Activated gamma-delta T cell treated with anti-CD3 and anti-CD28 coated beads, Interleukin-2, amount 50 U/mL, for 16 hours (primary cell): ENCODE measurements around the gene CLDN3.

Experiments used
- DNase-seq: peaks from one replicate; pipeline ENCODE4 v3.0.0-alpha.2; 2020; ENCODE audit warnings: low read depth

The CLDN3 gene

GRCh38 chr7:73770860-73771670, 995 bp upstream of the CLDN3 start:
- no peak for DNase-seq

DNA sequence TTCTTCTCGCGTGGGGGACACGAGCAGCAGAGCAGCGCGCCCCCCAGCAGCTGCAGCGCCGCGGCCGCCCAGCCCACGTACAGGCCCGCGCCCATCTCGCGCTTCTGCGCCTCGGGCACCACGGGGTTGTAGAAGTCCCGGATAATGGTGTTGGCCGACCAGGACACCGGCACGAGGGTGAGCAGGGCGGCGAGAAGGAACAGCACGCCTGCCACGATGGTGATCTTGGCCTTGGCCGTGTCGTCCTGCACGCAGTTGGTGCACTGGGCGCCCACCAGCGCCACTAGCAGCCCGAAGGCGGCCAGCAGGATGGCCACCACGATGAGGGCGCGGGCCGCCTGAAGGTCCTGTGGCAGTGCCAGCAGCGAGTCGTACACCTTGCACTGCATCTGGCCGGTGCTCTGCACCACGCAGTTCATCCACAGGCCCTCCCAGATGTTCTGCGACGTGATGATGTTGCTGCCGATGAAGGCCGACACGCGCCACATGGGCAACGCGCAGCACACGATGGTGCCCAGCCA, 529 bp downstream of the CLDN3 start:
- DNase-seq: no peak

GRCh38 chr7:73768641-73769480, 1.2 kb downstream of the CLDN3 start:
- DNase-seq: no peak

- DNase-seq: no peak
These were observed 3.4 kb downstream of the CLDN3 start for GRCh38 chr7:73766556-73767229.

DNA sequence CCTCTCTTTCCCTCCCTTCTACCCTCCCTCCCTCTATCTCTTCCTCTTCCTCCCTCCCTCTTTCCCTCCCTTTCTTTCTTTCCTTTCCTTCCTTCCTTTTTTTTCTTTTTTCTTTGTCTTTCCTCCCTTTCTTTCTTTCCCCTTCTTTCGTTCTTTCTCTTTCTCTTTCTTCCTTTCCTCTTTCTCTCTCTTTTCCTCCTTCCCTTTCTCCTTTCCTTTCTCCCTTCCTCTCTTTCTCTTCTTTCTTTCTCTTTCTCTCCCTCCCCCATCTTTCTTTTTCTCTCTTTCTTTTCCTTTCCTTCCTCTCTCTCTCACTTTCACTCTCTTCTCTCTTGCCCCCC, 7.4 kb downstream of the CLDN3 start:
- DNase-seq: no peak

DNA sequence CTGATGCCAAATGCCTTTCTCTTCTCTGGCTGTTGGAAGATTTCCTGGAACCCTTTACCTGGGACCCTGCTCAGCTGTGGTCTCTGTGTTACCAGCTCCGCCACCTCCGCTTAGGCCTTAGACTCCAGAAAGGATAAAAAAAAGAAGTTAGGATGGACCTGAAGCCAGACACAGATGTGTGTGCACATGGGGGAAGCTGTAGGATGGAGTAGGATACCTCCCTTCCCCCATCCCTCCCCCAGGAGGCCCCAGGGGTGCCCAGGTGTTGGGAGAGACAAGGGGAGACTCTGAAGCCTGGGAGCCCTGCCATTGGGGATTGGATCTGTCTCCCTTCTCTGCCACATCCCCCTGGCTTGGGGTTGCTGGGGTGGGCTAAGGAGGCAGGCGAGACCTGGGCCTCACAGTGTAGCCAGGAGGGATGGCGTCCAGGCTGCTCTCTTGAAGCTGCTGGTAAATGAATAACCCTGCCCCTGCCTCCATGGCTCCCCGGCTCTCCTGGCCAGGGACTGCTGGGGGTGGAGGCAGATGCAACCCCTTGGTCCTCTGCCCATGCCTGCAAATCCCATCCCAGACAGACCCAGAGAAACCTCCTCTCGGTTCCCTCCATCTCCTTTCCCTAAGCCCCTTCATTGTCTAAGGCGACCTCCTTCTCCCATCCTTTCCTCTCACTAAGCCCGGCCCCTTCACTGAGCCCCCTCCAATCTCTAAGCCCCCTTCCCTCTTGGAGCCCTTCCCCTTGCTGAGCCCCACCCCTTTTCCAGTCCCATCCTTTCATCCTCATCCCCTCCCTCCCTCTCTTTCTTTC, 8.0 kb downstream of the CLDN3 start:
- no peak for DNase-seq

- DNase-seq: no peak
These were observed 11.4 kb downstream of the CLDN3 start for GRCh38 chr7:73758581-73759138.

- DNase-seq: no peak
These were observed 19.9 kb downstream of the CLDN3 start for GRCh38 chr7:73749931-73750776.

GRCh38 chr7:73746378-73746777, 23.7 kb downstream of the CLDN3 start:
- no peak for DNase-seq

- DNase-seq: no peak
These were observed 27.1 kb downstream of the CLDN3 start for GRCh38 chr7:73742753-73743641.

DNA sequence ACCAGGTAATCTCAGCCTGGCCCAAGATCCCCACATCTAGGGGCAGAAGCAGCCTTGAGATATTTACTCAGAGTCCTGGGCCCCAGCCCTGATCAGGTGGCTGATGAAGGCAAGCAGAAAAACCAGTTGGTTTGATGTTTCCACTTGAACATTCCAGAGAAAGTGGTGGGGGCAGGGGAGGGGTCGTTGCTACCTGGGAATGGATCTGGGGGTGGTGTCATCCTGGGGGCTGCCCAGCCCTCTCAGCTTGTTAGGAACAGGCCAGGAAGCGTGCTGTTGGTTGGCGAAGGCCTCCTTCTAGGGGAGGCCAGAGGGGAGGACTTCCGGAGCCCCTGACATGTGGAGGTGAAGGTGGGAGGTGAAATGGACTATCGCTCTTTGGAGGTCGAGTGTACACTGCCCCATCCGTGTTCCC, 27.7 kb downstream of the CLDN3 start:
- no peak for DNase-seq

GRCh38 chr7:73741600-73741999, 28.5 kb downstream of the CLDN3 start:
- no peak for DNase-seq

DNA sequence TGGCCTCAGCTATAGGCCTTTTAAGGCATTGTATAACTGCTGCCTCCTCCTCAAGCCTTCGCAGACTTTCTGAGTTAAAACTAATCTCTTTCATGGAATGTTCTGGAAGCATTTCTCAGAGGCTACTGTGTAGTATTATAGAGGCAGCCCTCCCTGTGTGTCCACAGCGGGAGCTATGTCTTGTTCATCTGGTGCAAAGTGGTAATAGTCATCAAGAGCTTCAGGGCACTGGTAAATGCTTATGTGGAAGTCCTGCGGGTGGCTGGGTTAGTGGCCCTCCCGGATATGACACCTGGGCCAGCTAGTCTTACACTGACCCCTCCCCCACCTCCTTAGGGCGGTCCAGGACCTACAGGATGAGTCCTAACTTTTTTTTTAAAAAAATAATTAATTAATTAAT, 29.3 kb downstream of the CLDN3 start:
- no peak for DNase-seq

DNA sequence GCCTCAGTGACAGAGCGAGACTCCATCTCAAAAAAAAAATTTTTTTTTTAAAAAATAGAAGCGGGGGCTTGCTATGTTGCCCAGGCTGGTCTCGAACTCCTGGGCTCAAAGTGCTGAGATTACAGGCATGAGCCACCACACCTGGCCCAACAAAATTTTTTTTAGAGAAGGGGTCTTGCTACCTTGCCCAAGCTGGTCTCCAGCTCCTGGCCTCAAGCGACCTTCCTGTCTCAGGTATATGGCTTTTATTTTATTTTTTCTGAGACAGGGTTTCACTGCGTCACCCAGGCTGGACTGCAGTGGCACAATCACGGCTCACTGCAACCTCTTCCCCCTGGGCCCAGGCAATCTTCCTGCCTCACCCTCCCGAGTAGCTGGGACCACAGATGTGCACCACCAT, 29.9 kb downstream of the CLDN3 start:
- DNase-seq: no peak

GRCh38 chr7:73739387-73739767, 30.7 kb downstream of the CLDN3 start:
- no peak for DNase-seq

DNA sequence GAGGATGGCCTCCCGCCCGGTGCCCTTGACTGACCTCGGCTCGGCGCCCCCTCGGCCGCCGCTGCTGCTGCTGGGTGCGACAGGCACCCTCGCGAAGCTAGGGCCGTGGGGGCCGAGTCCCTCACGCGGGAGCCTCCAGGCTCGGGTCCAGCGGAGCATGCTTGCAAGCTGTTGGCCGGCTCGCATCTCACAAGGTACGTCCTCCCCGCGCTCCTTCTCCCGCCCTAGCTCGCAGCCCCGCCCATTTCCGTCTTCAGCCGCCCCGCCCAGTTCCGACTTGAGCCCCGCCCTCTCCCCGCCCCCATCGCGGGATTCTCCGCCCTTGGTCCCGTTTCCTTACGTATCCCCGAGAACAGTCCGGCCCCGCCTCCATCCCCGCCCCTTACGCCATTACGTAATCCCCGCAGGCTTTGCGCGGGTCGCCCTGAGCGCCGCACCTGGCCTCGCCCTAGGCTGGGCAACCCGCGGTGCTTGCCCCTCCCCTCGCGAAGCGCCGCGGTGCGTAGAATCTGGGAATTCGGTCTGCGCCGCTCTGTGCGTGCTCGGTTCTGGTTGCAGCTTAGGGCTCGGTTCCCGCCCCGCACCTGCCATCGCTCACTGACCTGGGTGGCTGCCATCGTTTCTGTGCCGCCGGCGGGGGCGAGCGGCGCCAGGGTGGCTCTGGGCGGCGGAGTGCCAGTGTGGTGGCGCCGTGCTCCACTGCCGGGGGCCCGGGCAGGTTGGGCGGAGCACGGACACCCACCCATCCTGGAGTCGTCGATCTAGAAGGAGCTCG, 31.3 kb downstream of the CLDN3 start, which contains the start of gene ABHD11:
TSS of gene ABHD11 (minus strand) at position 191 of the 775 bp plus-strand sequence. CDS start at position 159, 32 bp downstream.
- peak; percentile 99 for DNase-seq

DNA sequence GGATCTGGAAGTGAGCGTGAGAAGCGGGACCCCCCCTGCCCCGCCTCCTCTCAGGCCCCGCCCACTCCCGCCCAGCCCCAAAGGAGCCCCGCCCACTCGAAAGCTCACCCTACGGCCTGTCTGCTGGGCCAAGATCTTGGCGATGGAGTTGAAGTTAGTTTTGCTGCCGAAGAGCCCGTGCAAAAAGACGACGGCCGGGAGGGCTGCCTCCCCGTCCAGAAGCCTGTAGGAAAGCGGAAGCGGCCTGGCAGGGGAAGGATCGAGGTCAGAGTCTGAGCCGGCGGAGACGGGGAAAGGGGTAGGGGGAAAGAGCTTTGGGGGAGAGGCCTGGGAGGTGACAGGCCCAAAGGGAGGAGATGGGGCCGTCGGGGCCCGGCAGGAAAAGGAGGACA, 31.9 kb downstream of the CLDN3 start:
- DNase-seq: peak; percentile 38

DNA sequence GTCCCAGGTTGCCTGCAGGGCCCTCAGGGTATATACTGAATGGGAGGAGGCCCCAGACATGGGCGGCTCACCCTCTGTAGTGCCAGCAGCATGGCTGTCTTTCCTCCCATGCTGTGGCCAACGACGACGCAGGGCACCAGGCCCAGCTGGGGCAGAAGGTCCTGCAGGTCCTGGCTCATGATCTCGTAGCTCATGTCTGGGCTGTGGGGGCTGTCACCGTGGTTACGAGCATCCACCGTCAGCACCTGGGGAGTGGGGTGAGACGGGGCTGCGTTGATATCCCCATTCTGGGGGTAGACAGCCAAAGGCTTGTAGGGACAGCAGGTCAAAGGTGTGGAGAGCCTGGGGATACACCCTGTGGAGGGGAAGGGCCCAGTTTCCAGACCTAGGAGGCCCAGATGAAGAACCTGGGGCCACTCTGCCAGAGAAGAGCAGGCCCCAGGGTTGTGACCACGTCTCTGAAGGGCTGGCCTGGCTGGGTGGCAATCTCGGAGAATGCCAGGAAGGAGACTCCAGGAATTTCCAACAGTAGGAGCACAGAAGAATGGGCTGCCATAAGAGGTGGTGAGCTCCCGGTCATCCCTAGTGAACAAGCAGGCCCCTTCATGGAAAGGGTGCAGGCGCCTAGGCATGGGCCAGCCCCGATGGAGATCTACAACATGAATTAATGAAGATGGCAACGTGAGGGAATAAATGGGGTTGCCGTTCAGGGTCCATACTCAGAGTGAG, 32.4 kb downstream of the CLDN3 start:
- DNase-seq: no peak
